ENCODE data around the gene TTC33. TPM values are rescaled to one million over a fixed set of nuclear protein-coding genes. Genes with fewer than 3 reads are reported as not detected.
A peak's percentile ranks its signal among the peaks of the same experiment; 100 is the strongest.

The TTC33 gene
- total RNA-seq, 2 donors from 2014 or later, result 10.6 to 19.8 TPM

GRCh38 chr5:40683305-40683704, 72.5 kb downstream of the TTC33 start:
- H3K4me1 ChIP-seq, result peaks cover 6% of the 10 kb centered on the region
- H3K4me3 ChIP-seq, result peak overlapping the region; percentile 63
- intact Hi-C loops (cut with DNase I), result loop anchor here (5.0 to 10.0 kb wide), 2 partner anchors 659 to 971 kb away; no protein-coding TSS in a partner anchor

GRCh38 chr5:40682154-40683017, 73.4 kb downstream of the TTC33 start:
- Histone ChIP-seq H3K4me1 (peaks cover 6% of the 10 kb centered on the region), H3K4me3 (peak overlapping the region; percentile 63), H3K36me3 (no peaks in the 10 kb centered on the region), H3K27me3 (no peaks in the 10 kb centered on the region), H3K9ac (ENCODE audit: low read depth in 2 of 2, low read length in 2 of 2) (peak overlapping the region; percentile 92 to 98), H3K27ac (peak overlapping the region; percentile 95), H3K9me3 (no peaks in the 10 kb centered on the region)
- peak; percentile 36 for DNase-seq
- no peak for TF ChIP-seq CTCF (IDR thresholded peaks at IDR 0.05)
- intact Hi-C loops (cut with DNase I), result loop anchor here (5.0 to 10.0 kb wide), 2 partner anchors 658 to 970 kb away; no protein-coding TSS in a partner anchor

More at GRCh38 chr5:40683305-40683704, 72.5 kb downstream of the TTC33 start:
- Histone ChIP-seq H3K27ac (peak overlapping the region; percentile 95), H3K9ac (ENCODE audit: low read depth in 2 of 2, low read length in 2 of 2) (peak overlapping the region; percentile 52 to 98), H3K9me3 (no peaks in the 10 kb centered on the region), H3K36me3 (no peaks in the 10 kb centered on the region), H3K27me3 (no peaks in the 10 kb centered on the region)
- DNase-seq, result no peak
- no peak for TF ChIP-seq CTCF (IDR thresholded peaks at IDR 0.05)

GRCh38 chr5:40681363-40682153, 74.2 kb downstream of the TTC33 start:
- Histone ChIP-seq H3K9ac (ENCODE audit: low read depth in 2 of 2, low read length in 2 of 2) (peak overlapping the region; percentile 92 to 98), H3K36me3 (no peaks in the 10 kb centered on the region), H3K4me3 (peak overlapping the region; percentile 63), H3K9me3 (no peaks in the 10 kb centered on the region), H3K27ac (peak overlapping the region; percentile 95), H3K27me3 (no peaks in the 10 kb centered on the region), H3K4me1 (peaks cover 6% of the 10 kb centered on the region)
- DNase-seq, result peak; percentile 61
- intact Hi-C loops (cut with DNase I), result loop anchor here (5.0 to 10.0 kb wide), 2 partner anchors 657 to 969 kb away; no protein-coding TSS in a partner anchor
- no peak for TF ChIP-seq CTCF (IDR thresholded peaks at IDR 0.05)

- Histone ChIP-seq H3K27ac (peak overlapping the region; percentile 95), H3K9me3 (no peaks in the 10 kb centered on the region), H3K9ac (ENCODE audit: low read depth in 2 of 2, low read length in 2 of 2) (peak overlapping the region; percentile 92 to 98), H3K27me3 (no peaks in the 10 kb centered on the region), H3K4me1 (peaks cover 5% of the 10 kb centered on the region), H3K4me3 (peak overlapping the region; percentile 63), H3K36me3 (no peaks in the 10 kb centered on the region)
- intact Hi-C loops (cut with DNase I), result loop anchor here (5.0 to 10.0 kb wide), 2 partner anchors 656 to 969 kb away; no protein-coding TSS in a partner anchor
- TF ChIP-seq CTCF (IDR thresholded peaks at IDR 0.05), result no peak
- DNase-seq, result peak; percentile 60
Measured at GRCh38 chr5:40680741-40681362, 74.9 kb downstream of the TTC33 start.

Measured in colonic mucosa (tissue), 4 donors.